OCI-LY1 (cell line): Measurements from ENCODE around the gene INTS13.

ENCODE experiments used
- H2AFZ ChIP-seq: fragments of 200-600 bp; sonication (generic), shearing (Covaris generic); 2 replicates; pipeline ENCODE4 v1.6.0; 2014; ENCODE audit warnings: antibody characterized with exemption, mild to moderate bottlenecking, low read length
- H3F3A ChIP-seq: fragments of 200-600 bp; sonication (generic), shearing (Covaris generic); 2 replicates; pipeline ENCODE4 v1.6.0; 2014; ENCODE audit warnings: mild to moderate bottlenecking, antibody characterized with exemption, low read length, moderate library complexity; ENCODE audit not compliant: insufficient read depth
- H3K27ac ChIP-seq: fragments of 200-600 bp; sonication (generic); 2 replicates; pipeline ENCODE4 v1.5.1; 2014; ENCODE audit warnings: low read length, mixed run types, mild to moderate bottlenecking, low read depth; ENCODE audit not compliant: poor library complexity, severe bottlenecking
- H3K27me3 ChIP-seq: fragments of 200-600 bp; sonication (generic); 2 replicates; pipeline ENCODE4 v1.6.0; 2014; ENCODE audit warnings: antibody characterized with exemption, mild to moderate bottlenecking, low read length, moderate library complexity; ENCODE audit not compliant: insufficient read depth
- H3K36me3 ChIP-seq: fragments of 200-600 bp; sonication (generic); 2 replicates; pipeline ENCODE4 v1.6.1; 2014; ENCODE audit warnings: mild to moderate bottlenecking, antibody characterized with exemption, low read length, moderate library complexity, mixed read lengths; ENCODE audit not compliant: insufficient read depth
- H3K4me1 ChIP-seq: fragments of 200-600 bp; sonication (generic); 2 replicates; pipeline ENCODE4 v1.5.1; 2014; ENCODE audit warnings: mild to moderate bottlenecking, low read length, moderate library complexity; ENCODE audit not compliant: insufficient read depth, severe bottlenecking
- H3K4me2 ChIP-seq: fragments of 200-600 bp; sonication (generic), shearing (Covaris generic); 2 replicates; pipeline ENCODE4 v1.6.1; 2014; ENCODE audit warnings: low read length
- H3K4me3 ChIP-seq: fragments of 200-600 bp; sonication (generic); 2 replicates; pipeline ENCODE4 v1.5.1; 2014; ENCODE audit warnings: low read length, low read depth, mild to moderate bottlenecking, mixed read lengths; ENCODE audit not compliant: poor library complexity, severe bottlenecking
- H3K79me2 ChIP-seq: fragments of 200-600 bp; shearing (Covaris generic); 2 replicates; pipeline ENCODE4 v1.6.1; 2016; ENCODE audit warnings: mixed run types, low read length, mixed read lengths; ENCODE audit not compliant: insufficient read depth
- H3K9ac ChIP-seq: fragments of 200-600 bp; sonication (generic), shearing (Covaris generic); 2 replicates; pipeline ENCODE4 v1.6.1; 2014; ENCODE audit warnings: mild to moderate bottlenecking, low read length, mixed read lengths
- H3K9me2 ChIP-seq: fragments of 200-600 bp; sonication (generic), shearing (Covaris generic); 2 replicates; pipeline ENCODE4 v1.6.1; 2014; ENCODE audit warnings: low read depth, mild to moderate bottlenecking, low read length, mixed read lengths
- H3K9me3 ChIP-seq: fragments of 200-600 bp; shearing (Covaris generic); 2 replicates; pipeline ENCODE4 v1.6.1; 2014; ENCODE audit warnings: low read length, mixed read lengths
- H4K20me1 ChIP-seq: fragments of 200-600 bp; sonication (generic), shearing (Covaris generic); 2 replicates; pipeline ENCODE4 v1.6.0; 2016; ENCODE audit warnings: mild to moderate bottlenecking, low read length; ENCODE audit not compliant: insufficient read depth
- EZH2 ChIP-seq: fragments of 200-600 bp; sonication (generic), shearing (Covaris generic); IDR thresholded peaks from 2 replicates; pipeline ENCODE4 v1.8.0; 2017; ENCODE audit warnings: borderline replicate concordance, mixed run types, mild to moderate bottlenecking, antibody characterized with exemption, low read length, moderate library complexity, mixed read lengths
- TF ChIP-seq, protein P1 (sequence below): fragments of 200-600 bp; sonication (generic), shearing (Covaris generic); IDR thresholded peaks from 2 replicates; pipeline ENCODE4 v1.5.1; 2017; ENCODE audit warnings: mild to moderate bottlenecking, antibody characterized with exemption, low read length, moderate library complexity, mixed read lengths

Gene INTS13

DNA sequence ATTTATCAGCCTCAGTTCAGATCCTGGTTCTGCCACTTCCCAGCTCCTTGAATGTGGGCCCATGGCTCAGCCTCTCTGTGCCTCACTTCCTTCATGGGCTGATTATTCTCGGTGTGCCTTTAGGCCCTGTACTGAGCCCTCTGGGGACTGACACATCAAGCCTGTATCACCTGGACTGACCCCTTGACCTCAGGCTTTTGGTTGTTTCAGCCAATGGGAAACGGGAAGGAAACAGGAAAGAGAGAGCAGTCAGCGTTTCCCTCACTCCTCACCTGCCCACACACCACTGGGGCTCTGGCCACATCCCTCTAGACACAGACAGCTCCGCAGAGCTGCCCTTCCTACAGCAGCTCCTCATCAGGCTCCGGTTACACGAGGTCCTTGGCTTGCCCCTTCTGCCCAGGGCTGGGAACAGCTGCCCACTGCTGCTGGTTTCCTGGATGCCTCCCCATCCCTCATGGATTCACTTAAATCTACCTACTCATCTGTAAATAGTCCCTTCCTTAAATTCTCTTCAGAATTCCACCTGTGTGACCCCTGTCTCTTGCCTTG, 67.8 kb downstream of the INTS13 start:
- TF ChIP-seq EZH2: no peak
- TF ChIP-seq, protein P1, sequence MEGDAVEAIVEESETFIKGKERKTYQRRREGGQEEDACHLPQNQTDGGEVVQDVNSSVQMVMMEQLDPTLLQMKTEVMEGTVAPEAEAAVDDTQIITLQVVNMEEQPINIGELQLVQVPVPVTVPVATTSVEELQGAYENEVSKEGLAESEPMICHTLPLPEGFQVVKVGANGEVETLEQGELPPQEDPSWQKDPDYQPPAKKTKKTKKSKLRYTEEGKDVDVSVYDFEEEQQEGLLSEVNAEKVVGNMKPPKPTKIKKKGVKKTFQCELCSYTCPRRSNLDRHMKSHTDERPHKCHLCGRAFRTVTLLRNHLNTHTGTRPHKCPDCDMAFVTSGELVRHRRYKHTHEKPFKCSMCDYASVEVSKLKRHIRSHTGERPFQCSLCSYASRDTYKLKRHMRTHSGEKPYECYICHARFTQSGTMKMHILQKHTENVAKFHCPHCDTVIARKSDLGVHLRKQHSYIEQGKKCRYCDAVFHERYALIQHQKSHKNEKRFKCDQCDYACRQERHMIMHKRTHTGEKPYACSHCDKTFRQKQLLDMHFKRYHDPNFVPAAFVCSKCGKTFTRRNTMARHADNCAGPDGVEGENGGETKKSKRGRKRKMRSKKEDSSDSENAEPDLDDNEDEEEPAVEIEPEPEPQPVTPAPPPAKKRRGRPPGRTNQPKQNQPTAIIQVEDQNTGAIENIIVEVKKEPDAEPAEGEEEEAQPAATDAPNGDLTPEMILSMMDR: no peak
- peaks cover 47% of the 10 kb centered on the region for H3K4me1 ChIP-seq

DNA sequence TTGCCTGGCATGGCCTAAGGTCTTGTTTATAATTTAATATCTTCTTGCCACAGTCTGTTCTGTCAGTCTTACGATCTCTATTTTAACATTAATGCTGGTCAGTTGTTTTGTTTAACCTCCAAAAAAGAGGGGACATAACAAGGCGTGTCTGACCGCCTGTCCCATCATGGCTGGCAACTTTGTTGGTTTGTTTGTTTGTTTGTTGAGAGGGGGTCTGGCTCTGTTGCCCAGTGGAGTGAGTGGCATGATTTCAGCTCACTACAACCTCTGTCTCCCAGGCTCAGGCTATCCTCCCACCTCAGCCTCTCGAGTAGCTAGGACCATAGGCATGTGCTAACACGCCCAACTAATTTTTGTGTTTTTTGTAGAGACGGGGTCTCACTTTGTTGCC, 68.7 kb downstream of the INTS13 start:
- no peaks in the 10 kb centered on the region for H3K36me3 ChIP-seq
- H3F3A ChIP-seq: no peaks in the 10 kb centered on the region
- no peak overlapping the region for H3K4me2 ChIP-seq
- peak overlapping the region; percentile 23 for H3K27ac ChIP-seq
- no peak overlapping the region for H3K9ac ChIP-seq
- no peaks in the 10 kb centered on the region for H3K27me3 ChIP-seq
- no peaks in the 10 kb centered on the region for H3K9me2 ChIP-seq
- H3K4me1 ChIP-seq: peaks cover 38% of the 10 kb centered on the region
- H2AFZ ChIP-seq: no peak overlapping the region
- no peaks in the 10 kb centered on the region for H3K79me2 ChIP-seq
- H3K9me3 ChIP-seq: no peaks in the 10 kb centered on the region
- H3K4me3 ChIP-seq: no peak overlapping the region
- H4K20me1 ChIP-seq: no peaks in the 10 kb centered on the region
- TF ChIP-seq, protein P1: no peak
- TF ChIP-seq EZH2: no peak

More for the DNA sequence above, 67.8 kb downstream of the INTS13 start:
- Histone ChIP-seq H3K4me2 (no peak overlapping the region), H3K36me3 (no peaks in the 10 kb centered on the region), H3F3A (no peaks in the 10 kb centered on the region), H3K9me2 (no peaks in the 10 kb centered on the region), H2AFZ (no peak overlapping the region), H3K9ac (no peak overlapping the region), H3K27ac (no peak overlapping the region), H3K4me3 (no peak overlapping the region), H3K79me2 (no peaks in the 10 kb centered on the region), H4K20me1 (no peaks in the 10 kb centered on the region), H3K27me3 (no peaks in the 10 kb centered on the region), H3K9me3 (no peaks in the 10 kb centered on the region)

DNA sequence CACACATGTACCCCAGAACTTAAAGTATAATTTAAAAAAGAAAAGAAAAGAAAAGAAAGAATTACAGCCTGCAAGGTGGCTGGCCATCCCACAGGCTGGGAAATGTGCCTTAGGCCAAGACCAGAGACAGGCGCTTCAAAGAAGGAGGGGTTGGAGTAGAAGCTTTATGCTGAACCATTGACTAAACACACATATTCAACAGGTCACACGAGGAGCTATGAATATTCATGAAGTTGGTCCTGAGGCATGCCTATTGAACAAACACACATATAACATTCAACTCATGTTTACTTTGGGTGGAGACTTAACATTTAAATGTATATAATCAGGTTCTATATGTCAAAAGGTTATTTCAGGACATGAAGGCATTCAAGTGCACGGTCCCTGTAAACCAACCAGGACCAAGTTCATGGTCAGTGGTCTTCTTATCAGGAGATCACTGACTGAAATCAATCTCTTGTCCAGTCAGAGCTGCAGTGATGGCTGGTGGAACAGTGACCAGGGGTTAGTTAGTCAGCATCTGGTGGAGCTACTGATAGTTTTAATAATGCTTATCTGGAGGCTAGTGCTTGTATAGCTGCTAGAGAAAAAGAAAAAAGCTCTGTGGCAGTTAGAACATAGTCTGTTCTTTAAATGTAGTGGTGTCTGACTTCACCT, 69.2 kb downstream of the INTS13 start:
- Histone ChIP-seq H3K9me3 (no peaks in the 10 kb centered on the region), H3K4me2 (no peak overlapping the region), H2AFZ (no peak overlapping the region), H3K36me3 (no peaks in the 10 kb centered on the region), H3K27me3 (no peaks in the 10 kb centered on the region), H3K27ac (peak overlapping the region; percentile 23), H3K79me2 (no peaks in the 10 kb centered on the region), H3K4me1 (peaks cover 33% of the 10 kb centered on the region), H3K9me2 (no peaks in the 10 kb centered on the region), H3K9ac (no peak overlapping the region), H3K4me3 (no peak overlapping the region), H3F3A (no peaks in the 10 kb centered on the region), H4K20me1 (no peaks in the 10 kb centered on the region)
- TF ChIP-seq, protein P1: no peak
- TF ChIP-seq EZH2: no peak
